SK-N-SH treated with all-trans-retinoic acid at 6 μM for 48 hours (cell line): ENCODE measurements around the gene OSBPL3.

Source experiments
- CSRNP3 ChIP-seq: fragments of 250-450 bp; sonication (Bioruptor Pico); IDR thresholded peaks from 2 replicates; pipeline ENCODE4 v1.5.1; 2021; ENCODE audit warnings: mild to moderate bottlenecking, moderate library complexity
- GLIS3 ChIP-seq: fragments of 250-450 bp; sonication (Bioruptor Pico); IDR thresholded peaks from 2 replicates; pipeline ENCODE4 v1.5.0; 2020; ENCODE audit warnings: mild to moderate bottlenecking, moderate library complexity
- PATZ1 ChIP-seq: fragments of 250-450 bp; sonication (Bioruptor Pico); IDR thresholded peaks from 2 replicates; pipeline ENCODE4 v1.8.0; 2020; ENCODE audit warnings: mild to moderate bottlenecking, moderate library complexity, borderline replicate concordance
- RARB ChIP-seq: fragments of 250-450 bp; sonication (Bioruptor Pico); IDR thresholded peaks from 2 replicates; pipeline ENCODE4 v1.8.0; 2021; ENCODE audit warnings: mild to moderate bottlenecking, moderate library complexity
- SNAI2 ChIP-seq: fragments of 250-450 bp; sonication (Bioruptor Pico); IDR thresholded peaks from 2 replicates; pipeline ENCODE4 v1.5.0; 2020; ENCODE audit warnings: mild to moderate bottlenecking, moderate library complexity
- TSHZ2 ChIP-seq: fragments of 250-450 bp; sonication (Bioruptor Pico); IDR thresholded peaks from 2 replicates; pipeline ENCODE4 v1.5.0; 2020; ENCODE audit warnings: mild to moderate bottlenecking, moderate library complexity
- ZFP30 ChIP-seq: fragments of 450-650 bp; formaldehyde crosslinking; IDR thresholded peaks from 2 replicates; pipeline ENCODE4 v1.5.0; 2022; ENCODE audit warnings: mild to moderate bottlenecking, moderate library complexity

- TF ChIP-seq ZFP30 (CRISPR knock-in tag) (no peak), CSRNP3 (no peak), PATZ1 (no peak), SNAI2 (no peak), RARB (CRISPR knock-in tag) (no peak), TSHZ2 (CRISPR knock-in tag) (no peak), GLIS3 (CRISPR knock-in tag) (no peak)
These were observed 148.7 kb downstream of the OSBPL3 start for GRCh38 chr7:24831240-24831639.
